IPS-18c (cell line): ENCODE data around the gene B4GALT7.

Experiments used
- H3K4me3 ChIP-seq: 2 replicates; pipeline ENCODE4 v1.7.0; 2013; ENCODE audit warnings: low read depth, mild to moderate bottlenecking, low read length, moderate library complexity; ENCODE audit not compliant: insufficient read depth
- H3K9me3 ChIP-seq: one replicate; pipeline ENCODE4 v1.6.1; 2013; ENCODE audit warnings: mild to moderate bottlenecking, low read length, moderate library complexity; ENCODE audit not compliant: control insufficient read depth, insufficient read depth

Gene B4GALT7

DNA sequence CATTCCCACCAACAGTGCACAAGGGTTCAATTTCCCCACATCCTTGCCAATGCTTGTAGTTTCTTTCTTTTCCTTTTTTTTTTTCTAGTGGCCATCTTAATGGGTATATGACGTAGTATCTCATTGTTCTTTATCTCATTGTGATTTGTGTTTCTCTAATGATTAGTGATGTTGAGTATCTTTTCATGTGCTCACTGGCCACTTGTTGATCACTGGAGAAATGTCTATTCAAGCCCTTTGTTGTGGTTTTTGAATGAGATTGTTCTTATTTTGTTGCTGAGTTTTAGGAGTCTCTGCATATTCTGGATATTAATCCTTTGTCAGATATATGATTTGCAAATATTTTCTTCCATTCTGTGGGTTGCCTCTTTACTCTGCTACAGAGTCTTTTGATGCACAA is 9.5 kb upstream of the B4GALT7 start:
- H3K9me3 ChIP-seq: no peaks in the 10 kb centered on the region
- H3K4me3 ChIP-seq: no peak overlapping the region

GRCh38 chr5:177591690-177592009 is 8.3 kb upstream of the B4GALT7 start:
- H3K4me3 ChIP-seq: peak overlapping the region; percentile 94; the same call in 1 of the 2 replicates
- H3K9me3 ChIP-seq: no peaks in the 10 kb centered on the region

- H3K9me3 ChIP-seq: no peaks in the 10 kb centered on the region
- peak within 1 kb of the TSS; percentile 94 for H3K4me3 ChIP-seq
Measured at GRCh38 chr5:177592010-177592834, 7.7 kb upstream of the B4GALT7 start, which contains the start of gene TMED9. TSS of gene TMED9 (plus strand) at chr5:177592203. CDS start at chr5:177592215, 12 bp downstream.

DNA sequence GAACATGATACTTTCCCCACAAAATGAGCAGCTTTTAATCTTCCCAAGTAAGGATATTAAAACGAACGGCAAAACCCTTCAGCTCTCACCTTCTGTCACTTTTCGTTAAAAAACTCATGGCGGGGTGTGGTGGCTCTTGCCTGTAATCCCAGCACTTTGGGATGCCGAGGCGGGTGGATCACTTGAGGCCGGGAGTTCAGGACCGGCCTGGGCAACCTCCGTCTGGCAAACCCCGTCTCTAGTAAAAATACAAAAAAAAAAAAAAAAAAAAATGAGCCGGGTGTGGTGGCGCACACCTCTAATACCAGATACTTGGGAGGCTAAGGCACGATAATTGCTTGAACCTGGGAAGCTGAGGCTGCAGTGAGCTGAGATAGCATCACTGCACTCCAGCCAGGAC is 7.0 kb upstream of the B4GALT7 start:
- Histone ChIP-seq H3K4me3 (peak overlapping the region; percentile 94), H3K9me3 (peaks cover 2% of the 10 kb centered on the region)

DNA sequence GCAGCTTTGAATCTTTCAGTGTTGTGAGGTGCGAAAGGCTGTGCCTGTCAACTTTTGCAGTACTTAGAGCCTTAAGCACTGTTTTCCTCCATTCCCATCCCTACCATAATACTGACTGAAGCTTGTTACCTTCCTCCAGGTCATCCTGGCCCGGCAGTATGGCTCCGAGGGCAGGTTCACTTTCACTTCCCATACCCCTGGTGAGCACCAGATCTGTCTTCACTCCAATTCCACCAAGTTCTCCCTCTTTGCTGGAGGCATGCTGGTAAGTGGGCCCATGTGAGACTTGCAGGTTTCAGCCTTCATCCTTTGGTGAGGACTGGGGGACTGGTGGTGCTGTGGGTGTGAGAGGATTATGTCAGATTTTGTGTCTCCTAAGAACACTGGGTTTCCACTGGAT is 6.4 kb upstream of the B4GALT7 start:
- peaks cover 2% of the 10 kb centered on the region for H3K9me3 ChIP-seq
- no peak overlapping the region for H3K4me3 ChIP-seq

- Histone ChIP-seq H3K4me3 (no peak overlapping the region), H3K9me3 (peaks cover 2% of the 10 kb centered on the region)
Measured at GRCh38 chr5:177594071-177594470, 5.9 kb upstream of the B4GALT7 start.

DNA sequence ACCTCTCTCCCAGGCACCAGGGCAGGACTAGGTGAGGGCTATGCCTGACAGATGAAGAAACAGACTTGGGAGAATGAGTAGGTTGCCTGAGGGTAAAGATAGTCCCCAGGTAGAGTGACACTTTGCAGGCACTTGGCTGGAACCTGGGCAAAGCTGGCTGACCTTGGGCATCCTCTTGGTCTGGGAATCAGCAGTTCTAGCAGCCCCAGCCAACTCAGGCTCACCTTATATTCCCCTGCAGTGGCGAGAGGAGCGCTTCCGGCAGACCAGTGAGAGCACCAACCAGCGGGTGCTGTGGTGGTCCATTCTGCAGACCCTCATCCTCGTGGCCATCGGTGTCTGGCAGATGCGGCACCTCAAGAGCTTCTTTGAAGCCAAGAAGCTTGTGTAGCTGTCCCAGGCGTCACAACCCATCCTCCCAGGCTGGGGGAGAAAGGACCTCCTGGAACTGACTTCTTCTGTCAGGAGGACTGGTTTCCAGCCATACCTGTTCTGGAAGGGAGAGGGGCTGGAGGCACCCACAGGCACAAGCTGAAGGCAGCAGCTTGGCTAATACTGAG is 4.8 kb upstream of the B4GALT7 start:
- H3K9me3 ChIP-seq: peaks cover 2% of the 10 kb centered on the region
- H3K4me3 ChIP-seq: no peak overlapping the region

DNA sequence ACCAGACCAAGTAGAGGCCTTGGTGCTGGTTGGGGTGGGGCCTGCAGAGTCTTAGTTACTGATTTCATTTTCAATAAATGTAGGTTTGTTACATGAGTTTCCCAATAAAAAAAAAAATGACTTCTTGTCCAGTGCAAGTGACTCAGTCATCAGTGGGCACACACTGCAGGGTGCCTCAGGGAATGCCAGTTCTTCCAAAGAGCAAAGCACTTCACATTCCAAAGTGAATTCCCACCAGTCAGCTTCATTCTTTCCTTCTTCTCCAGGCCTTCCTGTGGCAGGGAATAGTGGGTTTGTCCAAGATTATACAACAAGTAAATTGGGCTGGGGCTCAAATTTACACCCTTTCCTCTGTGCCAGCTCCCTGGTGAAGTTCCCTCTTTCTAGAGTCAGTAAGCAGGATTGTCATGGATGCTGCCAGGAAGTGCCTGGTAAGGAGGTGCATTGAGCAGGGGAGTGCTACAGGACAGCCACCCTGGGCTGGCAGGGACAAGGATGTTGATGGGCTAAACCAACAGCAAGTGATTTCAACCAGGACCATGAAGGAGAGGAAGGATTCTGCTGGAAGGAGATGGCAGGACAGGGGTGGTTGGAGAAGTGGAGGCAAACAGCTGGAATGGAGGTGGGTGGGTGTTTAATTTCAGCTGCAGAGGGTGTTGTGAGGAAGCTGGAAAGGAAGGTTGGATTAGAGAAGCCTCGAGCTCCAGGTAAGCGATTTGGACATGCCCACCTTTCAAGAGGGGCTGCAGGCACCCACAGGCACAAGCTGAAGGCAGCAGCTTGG is 3.7 kb upstream of the B4GALT7 start:
- Histone ChIP-seq H3K4me3 (no peak overlapping the region), H3K9me3 (peaks cover 2% of the 10 kb centered on the region)

DNA sequence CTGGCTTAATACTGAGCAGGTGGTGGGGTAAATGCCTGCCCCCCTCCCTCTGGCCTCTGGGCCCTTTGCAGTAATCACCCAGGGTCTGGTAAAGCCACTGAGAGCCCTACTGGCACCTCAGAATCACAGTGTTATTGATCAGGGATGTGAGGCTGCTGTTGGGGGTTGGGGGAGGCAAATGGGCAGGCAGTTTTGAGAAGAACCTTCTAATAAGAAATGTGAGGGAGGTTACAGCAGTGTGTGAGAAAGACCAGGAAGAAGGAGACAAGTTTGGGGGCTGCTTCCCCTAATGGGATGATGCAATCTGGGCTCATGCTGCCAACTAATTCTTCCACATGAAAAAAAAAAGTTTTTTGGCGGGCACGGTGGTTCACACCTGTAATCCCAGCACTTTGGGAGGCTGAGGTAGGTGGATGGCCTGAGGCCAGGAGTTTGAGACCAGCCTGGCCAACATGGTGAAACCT is 3.1 kb upstream of the B4GALT7 start:
- no peak overlapping the region for H3K4me3 ChIP-seq
- H3K9me3 ChIP-seq: peaks cover 2% of the 10 kb centered on the region

GRCh38 chr5:177598477-177598876 is 1.5 kb upstream of the B4GALT7 start:
- H3K4me3 ChIP-seq: no peak overlapping the region
- peaks cover 2% of the 10 kb centered on the region for H3K9me3 ChIP-seq

DNA sequence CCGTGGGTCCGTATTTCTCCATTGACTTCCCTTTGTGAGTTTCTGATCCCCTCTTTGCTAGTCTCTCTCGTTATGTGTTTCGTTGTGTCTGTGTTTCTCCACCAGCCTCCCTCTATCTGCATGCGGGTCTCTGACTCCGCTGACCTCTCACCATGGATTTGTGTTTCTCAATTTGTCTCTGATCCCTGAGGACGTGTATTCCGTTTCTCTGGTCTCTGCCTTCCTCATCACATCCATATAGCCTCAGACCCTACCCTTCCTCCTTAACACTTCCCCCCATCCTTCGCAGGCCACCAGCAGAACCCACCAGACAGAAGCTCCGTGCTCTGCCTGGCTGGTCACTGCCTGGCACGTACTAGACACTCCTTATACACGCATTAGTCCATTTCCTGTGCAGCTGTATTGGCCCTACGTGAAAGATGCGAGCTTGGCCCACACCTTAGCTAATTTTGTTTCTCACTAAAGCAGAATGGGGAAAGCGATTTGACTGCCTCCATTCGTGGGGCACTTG is 631 bp downstream of the B4GALT7 start:
- peaks cover 2% of the 10 kb centered on the region for H3K9me3 ChIP-seq
- H3K4me3 ChIP-seq: peak overlapping the region; percentile 93

DNA sequence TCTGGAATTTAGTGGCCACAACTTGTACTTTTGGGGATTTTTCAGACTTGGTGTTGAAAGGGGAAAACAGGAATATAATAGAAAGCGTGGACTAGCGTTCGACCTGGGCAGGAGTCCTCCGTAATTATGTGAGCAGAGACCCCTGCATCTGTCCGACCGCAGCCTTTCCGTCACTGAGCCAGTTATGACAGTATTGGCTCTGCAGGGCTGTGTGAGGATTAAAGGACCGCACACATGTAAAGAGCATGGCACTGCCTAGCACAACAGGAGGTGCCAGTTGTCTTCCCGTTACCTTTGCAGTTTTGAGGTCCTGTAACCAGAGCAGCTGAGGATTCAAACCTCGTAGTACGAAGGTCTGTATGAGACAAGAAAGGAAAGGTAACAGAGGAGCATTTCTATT is 1.2 kb downstream of the B4GALT7 start:
- H3K9me3 ChIP-seq: peaks cover 2% of the 10 kb centered on the region
- H3K4me3 ChIP-seq: peak overlapping the region; percentile 93; the same call in 1 of the 2 replicates

DNA sequence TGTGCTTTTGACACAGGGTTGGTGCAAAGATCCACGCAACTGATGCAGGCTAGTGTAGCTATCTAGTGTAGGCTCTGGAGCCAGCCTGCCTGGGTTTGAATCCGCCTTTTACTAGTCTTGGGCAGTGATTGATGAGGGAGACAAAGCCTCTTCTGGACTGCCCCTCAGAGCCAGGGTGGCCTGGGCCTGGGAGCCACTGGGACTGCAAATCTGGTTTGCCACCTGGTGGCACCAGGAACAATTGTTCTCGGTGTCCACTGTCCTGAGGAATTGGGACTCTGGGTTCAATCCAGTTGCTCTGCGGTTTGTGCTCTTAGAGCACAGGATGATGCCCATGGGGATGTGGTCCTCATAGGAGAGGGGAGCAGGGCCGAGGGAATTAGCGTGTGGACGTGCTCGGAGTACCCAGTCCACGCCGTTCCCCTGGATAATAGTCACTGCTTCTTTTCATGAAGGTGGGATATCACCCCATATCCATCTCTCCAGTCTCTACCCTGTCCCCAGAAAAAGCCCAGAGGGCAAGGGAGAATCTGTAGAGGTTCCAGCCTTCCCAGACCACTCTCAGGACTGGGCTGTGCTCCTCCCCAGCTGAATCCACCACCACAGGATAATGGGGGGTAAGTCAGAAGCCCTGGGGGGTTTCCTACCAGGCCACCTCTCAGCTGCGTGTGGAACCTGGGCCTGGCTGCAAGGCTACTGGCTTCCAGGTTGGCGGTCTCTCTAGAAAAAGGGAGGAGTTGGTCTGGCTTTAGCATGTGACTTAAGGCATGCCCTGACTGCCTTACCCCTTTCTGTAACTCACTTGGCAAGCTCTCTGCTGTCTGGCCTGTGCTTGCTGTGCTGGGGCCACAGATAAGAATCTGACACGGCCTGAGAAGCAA is 1.9 kb downstream of the B4GALT7 start:
- Histone ChIP-seq H3K9me3 (peaks cover 2% of the 10 kb centered on the region), H3K4me3 (no peak overlapping the region)

DNA sequence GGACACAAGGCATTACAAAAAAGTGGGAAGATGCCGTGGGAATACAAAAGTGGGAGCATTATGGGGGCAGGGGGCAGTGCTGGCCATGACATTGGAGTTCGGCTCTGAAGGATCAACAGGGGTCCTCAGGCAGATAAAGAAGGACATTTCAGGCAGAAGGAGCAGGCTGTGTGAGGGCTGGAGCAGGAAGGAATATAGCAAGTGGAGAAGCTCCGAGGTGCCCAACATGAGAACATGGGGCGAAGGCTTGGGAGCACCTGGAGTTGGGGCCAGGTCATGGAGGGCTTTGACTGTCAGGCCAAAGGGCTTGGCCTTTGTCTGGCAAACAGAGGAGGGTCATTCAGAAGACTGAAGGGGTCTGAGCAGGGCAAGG is 2.5 kb downstream of the B4GALT7 start:
- Histone ChIP-seq H3K9me3 (peaks cover 2% of the 10 kb centered on the region), H3K4me3 (no peak overlapping the region)

DNA sequence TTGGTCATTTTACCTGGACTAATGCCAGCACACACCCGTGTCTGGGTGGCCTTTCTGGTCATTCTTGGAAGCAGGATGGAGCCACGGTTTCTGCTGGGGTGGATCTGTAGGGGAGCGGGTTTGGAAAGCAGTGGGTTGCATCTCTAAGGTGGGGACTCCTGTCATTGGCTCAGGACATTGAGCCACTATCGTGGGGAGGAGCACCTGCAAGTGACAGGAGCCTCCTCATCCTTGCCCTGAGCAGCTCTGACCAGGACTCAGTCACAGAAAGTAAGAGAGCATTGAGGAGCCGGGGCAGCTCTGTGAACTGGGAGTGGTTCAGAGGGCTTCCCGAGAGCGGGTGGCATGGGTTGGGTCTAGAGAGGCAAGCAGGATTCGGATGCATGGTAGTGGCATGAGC is 3.7 kb downstream of the B4GALT7 start:
- Histone ChIP-seq H3K9me3 (no peaks in the 10 kb centered on the region), H3K4me3 (no peak overlapping the region)

DNA sequence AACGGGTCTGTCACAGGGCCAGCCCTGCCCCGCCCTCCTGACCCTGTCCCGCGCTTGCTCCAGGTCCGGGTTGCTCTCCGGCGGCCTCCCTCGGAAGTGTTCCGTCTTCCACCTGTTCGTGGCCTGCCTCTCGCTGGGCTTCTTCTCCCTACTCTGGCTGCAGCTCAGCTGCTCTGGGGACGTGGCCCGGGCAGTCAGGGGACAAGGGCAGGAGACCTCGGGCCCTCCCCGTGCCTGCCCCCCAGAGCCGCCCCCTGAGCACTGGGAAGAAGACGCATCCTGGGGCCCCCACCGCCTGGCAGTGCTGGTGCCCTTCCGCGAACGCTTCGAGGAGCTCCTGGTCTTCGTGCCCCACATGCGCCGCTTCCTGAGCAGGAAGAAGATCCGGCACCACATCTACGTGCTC is 4.2 kb downstream of the B4GALT7 start:
- Histone ChIP-seq H3K9me3 (no peaks in the 10 kb centered on the region), H3K4me3 (no peak overlapping the region)

GRCh38 chr5:177604656-177605055 is 4.7 kb downstream of the B4GALT7 start:
- H3K4me3 ChIP-seq: no peak overlapping the region
- H3K9me3 ChIP-seq: no peaks in the 10 kb centered on the region
